ENCODE results near the gene LTBP2. TPM values are rescaled to one million over a fixed set of nuclear protein-coding genes. Genes with fewer than 3 reads are reported as not detected.

The LTBP2 gene
- total RNA-seq = 493 and 546 TPM in 2 replicates

DNA sequence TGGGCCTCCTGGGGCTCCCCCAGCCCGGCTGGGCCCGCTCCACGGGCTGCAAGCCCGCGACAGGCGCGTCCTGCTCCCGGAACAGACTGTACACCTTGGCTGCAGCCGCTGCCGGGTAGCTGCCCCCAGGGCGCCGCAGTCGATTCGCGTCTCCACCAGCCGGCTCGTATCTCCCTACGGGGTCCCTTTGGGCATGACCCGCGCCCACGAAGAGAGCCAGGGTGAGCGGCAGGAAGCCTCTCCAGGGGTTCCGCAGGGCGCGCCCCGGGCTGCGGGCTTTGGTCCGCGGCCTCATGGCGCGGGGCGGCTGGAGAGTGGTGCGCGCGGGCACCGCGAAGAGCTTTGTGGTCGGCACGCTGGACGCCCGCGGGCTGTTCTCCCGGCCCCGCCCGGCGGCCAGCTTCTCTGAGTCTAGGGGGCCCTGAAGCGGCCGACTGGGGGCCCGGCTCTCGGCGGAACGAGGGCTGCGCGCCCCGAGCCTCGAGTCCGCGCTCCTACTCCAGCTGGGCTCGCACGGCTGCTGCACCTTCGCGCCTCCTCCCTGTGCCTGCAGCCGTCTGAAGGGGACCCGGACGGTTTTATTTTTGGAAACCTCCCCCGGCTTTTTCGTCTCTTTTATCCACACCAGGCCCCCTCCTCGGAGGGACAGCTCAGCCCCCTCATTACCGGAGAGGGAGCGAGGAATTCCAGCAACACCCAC, at the start of gene LTBP2:
LTBP2 (minus strand) TSS at position 588 of the 700 bp plus-strand sequence; CDS start at position 295, 293 bp downstream.
- Histone ChIP-seq H3K36me3 (ENCODE audit: insufficient read depth, low read length) (no peaks in the 10 kb centered on the region), H3K9me3 (ENCODE audit: low read depth, low read length) (no peaks in the 10 kb centered on the region), H2AFZ (ENCODE audit: low read length) (peak within 1 kb of the TSS; percentile 80), H3K79me2 (ENCODE audit: insufficient read depth, low read length) (peaks cover 66% of the 10 kb centered on the region), H3K4me1 (ENCODE audit: insufficient read depth, low read length) (peaks cover 69% of the 10 kb centered on the region), H3K27me3 (ENCODE audit: insufficient read depth, low read length) (no peaks in the 10 kb centered on the region), H3K27ac (ENCODE audit: low read depth, low read length) (peak within 1 kb of the TSS; percentile 50), H3K4me3 (ENCODE audit: insufficient read depth, low read length) (peak within 1 kb of the TSS; percentile 86), H3K4me2 (ENCODE audit: insufficient read depth, low read length) (peak within 1 kb of the TSS; percentile 99), H4K20me1 (ENCODE audit: insufficient read depth, low read length) (peaks cover 18% of the 10 kb centered on the region)
- TF ChIP-seq, protein P1, sequence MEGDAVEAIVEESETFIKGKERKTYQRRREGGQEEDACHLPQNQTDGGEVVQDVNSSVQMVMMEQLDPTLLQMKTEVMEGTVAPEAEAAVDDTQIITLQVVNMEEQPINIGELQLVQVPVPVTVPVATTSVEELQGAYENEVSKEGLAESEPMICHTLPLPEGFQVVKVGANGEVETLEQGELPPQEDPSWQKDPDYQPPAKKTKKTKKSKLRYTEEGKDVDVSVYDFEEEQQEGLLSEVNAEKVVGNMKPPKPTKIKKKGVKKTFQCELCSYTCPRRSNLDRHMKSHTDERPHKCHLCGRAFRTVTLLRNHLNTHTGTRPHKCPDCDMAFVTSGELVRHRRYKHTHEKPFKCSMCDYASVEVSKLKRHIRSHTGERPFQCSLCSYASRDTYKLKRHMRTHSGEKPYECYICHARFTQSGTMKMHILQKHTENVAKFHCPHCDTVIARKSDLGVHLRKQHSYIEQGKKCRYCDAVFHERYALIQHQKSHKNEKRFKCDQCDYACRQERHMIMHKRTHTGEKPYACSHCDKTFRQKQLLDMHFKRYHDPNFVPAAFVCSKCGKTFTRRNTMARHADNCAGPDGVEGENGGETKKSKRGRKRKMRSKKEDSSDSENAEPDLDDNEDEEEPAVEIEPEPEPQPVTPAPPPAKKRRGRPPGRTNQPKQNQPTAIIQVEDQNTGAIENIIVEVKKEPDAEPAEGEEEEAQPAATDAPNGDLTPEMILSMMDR (IDR thresholded peaks at IDR 0.05; ENCODE audit: extremely low read depth, low read depth, low read length) = no peak
- DNase-seq (ENCODE audit: insufficient read length, low spot score, missing footprints) = peak; percentile 87

DNA sequence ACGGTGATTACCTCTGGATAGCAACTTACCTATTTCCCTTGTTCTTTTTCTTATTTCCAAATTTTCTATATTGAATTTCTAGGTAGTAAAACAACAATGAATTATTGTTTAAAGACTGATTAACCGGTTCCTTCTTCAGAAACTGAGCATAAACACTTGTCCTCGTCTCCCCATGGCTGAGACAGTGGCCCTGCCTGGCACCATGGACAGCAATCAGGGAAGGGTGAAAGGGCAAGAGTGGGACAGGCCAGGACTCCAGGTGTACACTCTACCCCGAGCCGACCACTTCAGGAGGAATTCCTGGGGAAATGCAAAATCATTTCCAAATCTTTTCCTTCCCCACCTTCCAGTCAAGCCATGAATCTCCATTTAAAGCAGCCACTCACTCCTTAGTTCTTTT, 48.8 kb upstream of the LTBP2 start:
- H3K4me3 ChIP-seq (ENCODE audit: insufficient read depth, low read length) = no peak overlapping the region
- H3K27me3 ChIP-seq (ENCODE audit: insufficient read depth, low read length) = no peaks in the 10 kb centered on the region
- no peak overlapping the region for H3K4me2 ChIP-seq (ENCODE audit: insufficient read depth, low read length)
- H3K36me3 ChIP-seq (ENCODE audit: insufficient read depth, low read length) = peaks cover 41% of the 10 kb centered on the region
- TF ChIP-seq, protein P1 (IDR thresholded peaks at IDR 0.05; ENCODE audit: extremely low read depth, low read depth, low read length) = no peak
- H3K27ac ChIP-seq (ENCODE audit: low read depth, low read length) = no peak overlapping the region
- H4K20me1 ChIP-seq (ENCODE audit: insufficient read depth, low read length) = no peaks in the 10 kb centered on the region
- peaks cover 43% of the 10 kb centered on the region for H3K4me1 ChIP-seq (ENCODE audit: insufficient read depth, low read length)
- peaks cover 3% of the 10 kb centered on the region for H3K79me2 ChIP-seq (ENCODE audit: insufficient read depth, low read length)
- no peaks in the 10 kb centered on the region for H3K9me3 ChIP-seq (ENCODE audit: low read depth, low read length)
- no peak for DNase-seq (ENCODE audit: insufficient read length, low spot score, missing footprints)
- H2AFZ ChIP-seq (ENCODE audit: low read length) = no peak overlapping the region

DNA sequence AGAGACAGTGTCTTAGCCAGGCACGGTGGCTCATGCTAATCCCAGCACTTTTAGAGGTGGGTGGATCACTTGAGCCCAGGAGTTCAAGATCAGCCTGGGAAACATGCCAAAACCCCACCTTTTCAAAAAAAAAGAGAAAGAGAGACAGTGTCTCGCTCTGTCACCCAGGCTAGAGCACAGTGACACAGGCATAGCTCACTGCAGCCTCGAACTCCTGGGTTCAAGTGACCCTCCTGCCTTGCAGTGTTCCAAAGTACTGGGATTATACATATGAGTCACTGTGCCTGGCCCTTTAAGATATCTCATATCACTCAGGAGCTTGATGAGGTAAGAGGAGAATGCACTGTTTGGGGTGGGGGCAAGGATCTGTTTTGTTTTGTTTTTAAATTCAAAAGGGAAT, 48.1 kb upstream of the LTBP2 start:
- peaks cover 50% of the 10 kb centered on the region for H3K4me1 ChIP-seq (ENCODE audit: insufficient read depth, low read length)
- H2AFZ ChIP-seq (ENCODE audit: low read length) = no peak overlapping the region
- no peak for DNase-seq (ENCODE audit: insufficient read length, low spot score, missing footprints)
- no peak overlapping the region for H3K27ac ChIP-seq (ENCODE audit: low read depth, low read length)
- TF ChIP-seq, protein P1 (IDR thresholded peaks at IDR 0.05; ENCODE audit: extremely low read depth, low read depth, low read length) = no peak
- no peak overlapping the region for H3K4me2 ChIP-seq (ENCODE audit: insufficient read depth, low read length)
- H4K20me1 ChIP-seq (ENCODE audit: insufficient read depth, low read length) = no peaks in the 10 kb centered on the region
- H3K4me3 ChIP-seq (ENCODE audit: insufficient read depth, low read length) = no peak overlapping the region
- H3K9me3 ChIP-seq (ENCODE audit: low read depth, low read length) = no peaks in the 10 kb centered on the region
- no peaks in the 10 kb centered on the region for H3K27me3 ChIP-seq (ENCODE audit: insufficient read depth, low read length)
- peaks cover 36% of the 10 kb centered on the region for H3K36me3 ChIP-seq (ENCODE audit: insufficient read depth, low read length)
- peaks cover 3% of the 10 kb centered on the region for H3K79me2 ChIP-seq (ENCODE audit: insufficient read depth, low read length)

DNA sequence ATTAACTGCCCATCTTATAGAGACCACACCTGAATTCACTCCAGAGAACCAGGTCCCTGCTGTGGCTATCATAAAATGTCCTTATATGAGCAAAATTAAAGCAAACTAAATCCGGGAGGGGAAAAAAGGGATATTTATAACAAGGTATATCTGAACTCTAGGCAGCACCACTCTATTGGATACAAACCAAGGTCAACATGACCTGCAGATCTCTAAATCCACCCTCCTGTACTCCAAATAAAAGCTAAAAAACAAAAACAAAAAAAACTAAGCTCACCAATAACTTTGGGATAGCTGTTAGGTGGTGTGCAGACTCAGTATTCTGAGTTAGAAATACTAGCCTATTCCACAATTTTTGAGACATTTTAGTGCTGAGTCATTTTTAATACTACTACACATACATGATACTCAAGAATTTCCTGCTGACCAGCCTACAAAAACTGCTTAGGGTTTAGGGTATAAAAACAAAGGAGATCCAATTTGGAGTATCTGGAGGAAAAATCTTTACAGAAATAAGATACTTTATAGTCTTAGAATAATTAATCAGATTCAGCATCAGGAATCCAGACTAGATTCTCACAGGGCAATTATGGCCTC, 46.6 kb upstream of the LTBP2 start:
- Histone ChIP-seq H3K36me3 (ENCODE audit: insufficient read depth, low read length) (peaks cover 27% of the 10 kb centered on the region), H3K4me1 (ENCODE audit: insufficient read depth, low read length) (peaks cover 54% of the 10 kb centered on the region), H3K4me3 (ENCODE audit: insufficient read depth, low read length) (no peak overlapping the region), H4K20me1 (ENCODE audit: insufficient read depth, low read length) (no peaks in the 10 kb centered on the region), H3K79me2 (ENCODE audit: insufficient read depth, low read length) (peaks cover 3% of the 10 kb centered on the region), H3K27ac (ENCODE audit: low read depth, low read length) (peak overlapping the region; percentile 38), H3K27me3 (ENCODE audit: insufficient read depth, low read length) (no peaks in the 10 kb centered on the region), H3K9me3 (ENCODE audit: low read depth, low read length) (no peaks in the 10 kb centered on the region), H2AFZ (ENCODE audit: low read length) (no peak overlapping the region), H3K4me2 (ENCODE audit: insufficient read depth, low read length) (peak overlapping the region; percentile 1)
- DNase-seq (ENCODE audit: insufficient read length, low spot score, missing footprints) = no peak
- TF ChIP-seq, protein P1 (IDR thresholded peaks at IDR 0.05; ENCODE audit: extremely low read depth, low read depth, low read length) = no peak

Measured in osteoblast (primary cell).